Activated CD4-positive, alpha-beta T cell treated with anti-CD3 and anti-CD28 coated beads for 24 hours (primary cell): ENCODE measurements around the gene PURA.
A peak's percentile ranks its signal among the peaks of the same experiment; 100 is the strongest.

Source experiments
- DNase-seq, 2 donors: peaks; one replicate each; pipeline ENCODE4 v3.0.0-alpha.2; 2020; ENCODE audit warnings: low read depth in 2 of 2

PURA gene

GRCh38 chr5:140159014-140159927 is 45.4 kb downstream of the PURA start:
- DNase-seq: no peak

- no peak for DNase-seq
Measured at GRCh38 chr5:140162275-140162674, 48.4 kb downstream of the PURA start.

- DNase-seq: no peak
Measured at GRCh38 chr5:140162781-140163180, 48.9 kb downstream of the PURA start.

GRCh38 chr5:140165101-140165922 is 51.4 kb downstream of the PURA start:
- DNase-seq: no peak

- no peak for DNase-seq
Measured at GRCh38 chr5:140165923-140166270, 52.0 kb downstream of the PURA start.

GRCh38 chr5:140166911-140167310 is 53.0 kb downstream of the PURA start:
- DNase-seq: no peak

- no peak for DNase-seq
Measured at GRCh38 chr5:140168371-140168770, 54.5 kb downstream of the PURA start.

GRCh38 chr5:140169410-140169809 is 55.5 kb downstream of the PURA start:
- no peak for DNase-seq

- DNase-seq: no peak
Measured at GRCh38 chr5:140172483-140172882, 58.6 kb downstream of the PURA start.

- no peak for DNase-seq
Measured at GRCh38 chr5:140174014-140174413, 60.1 kb downstream of the PURA start.

- peak; percentile 93 for DNase-seq
Measured at GRCh38 chr5:140174465-140175366, 60.8 kb downstream of the PURA start, which contains the start of gene CYSTM1. Gene CYSTM1, plus strand, starts transcription at chr5:140175188. Its CDS starts 19,278 bp downstream, at chr5:140194466.
